Measurements from ENCODE around the gene PRDM15.

PRDM15 gene

DNA sequence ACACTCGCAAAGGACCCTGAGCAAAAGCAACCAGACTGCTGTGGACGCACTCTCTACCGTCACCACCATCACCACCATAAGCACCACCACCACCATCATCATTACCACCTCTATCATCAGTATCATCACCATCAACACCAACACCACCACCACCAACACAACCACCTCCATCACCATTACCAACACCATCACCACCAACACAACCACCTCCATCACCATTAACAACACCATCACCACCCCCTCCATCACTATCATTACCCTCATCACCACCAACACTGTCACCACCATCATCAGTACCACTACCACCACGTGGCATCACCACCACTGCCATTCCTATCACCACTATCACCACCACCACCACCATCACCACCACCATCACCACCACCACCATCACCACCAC is 73.5 kb downstream of the PRDM15 start:
- H3K4me1 ChIP-seq (ENCODE audit: low read length): no peaks in the 10 kb centered on the region
- H2AFZ ChIP-seq (ENCODE audit: low read depth, low read length): no peak overlapping the region
- no peaks in the 10 kb centered on the region for H3K27me3 ChIP-seq (ENCODE audit: low read depth, low read length)
- no peak overlapping the region for H3K27ac ChIP-seq (ENCODE audit: low read length)
- H4K20me1 ChIP-seq (ENCODE audit: insufficient read depth, low read length): no peaks in the 10 kb centered on the region
- no peak for TF ChIP-seq EZH2phosphoT487 (IDR thresholded peaks at IDR 0.05; ENCODE audit: low read depth)
- TF ChIP-seq CTCF (IDR thresholded peaks at IDR 0.05; ENCODE audit: low read depth, low read length): no peak
- peaks cover 3% of the 10 kb centered on the region for H3K36me3 ChIP-seq (replicated peaks; ENCODE audit: low read depth, low read length)
- no peak overlapping the region for H3K4me3 ChIP-seq (ENCODE audit: low read length)
- H3K4me2 ChIP-seq (ENCODE audit: low read length): no peak overlapping the region
- H3K79me2 ChIP-seq (ENCODE audit: low read length): no peaks in the 10 kb centered on the region
- H3K9ac ChIP-seq (ENCODE audit: low read length): no peak overlapping the region
- H3K9me3 ChIP-seq (ENCODE audit: insufficient read depth, low read length): no peaks in the 10 kb centered on the region

DNA sequence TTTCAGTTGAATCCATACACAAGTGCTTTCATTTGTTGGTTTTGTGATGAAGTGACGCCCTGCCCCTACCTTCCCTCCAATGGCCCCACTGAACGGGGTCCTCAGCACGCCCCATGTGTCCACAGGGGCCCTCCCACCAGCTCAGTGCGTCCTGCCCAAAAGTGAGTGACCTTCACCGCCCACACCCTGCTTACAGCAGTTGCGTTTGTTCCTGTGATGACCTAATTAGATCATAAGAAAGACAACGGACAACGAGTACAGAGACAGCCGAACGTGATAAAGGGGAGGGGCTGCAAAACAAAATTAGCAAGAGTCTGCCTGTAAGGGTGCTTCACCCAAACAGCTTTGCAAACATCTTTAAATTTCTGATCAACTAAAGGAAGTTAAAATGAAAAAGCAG is 74.1 kb downstream of the PRDM15 start:
- H3K4me1 ChIP-seq (ENCODE audit: low read length): no peaks in the 10 kb centered on the region
- no peaks in the 10 kb centered on the region for H3K27me3 ChIP-seq (ENCODE audit: low read depth, low read length)
- H3K9ac ChIP-seq (ENCODE audit: low read length): no peak overlapping the region
- TF ChIP-seq EZH2phosphoT487 (IDR thresholded peaks at IDR 0.05; ENCODE audit: low read depth): no peak
- TF ChIP-seq CTCF (IDR thresholded peaks at IDR 0.05; ENCODE audit: low read depth, low read length): no peak
- peaks cover 3% of the 10 kb centered on the region for H3K36me3 ChIP-seq (replicated peaks; ENCODE audit: low read depth, low read length)
- H3K9me3 ChIP-seq (ENCODE audit: insufficient read depth, low read length): no peaks in the 10 kb centered on the region
- no peak overlapping the region for H3K27ac ChIP-seq (ENCODE audit: low read length)
- no peaks in the 10 kb centered on the region for H3K79me2 ChIP-seq (ENCODE audit: low read length)
- H4K20me1 ChIP-seq (ENCODE audit: insufficient read depth, low read length): no peaks in the 10 kb centered on the region
- no peak overlapping the region for H3K4me3 ChIP-seq (ENCODE audit: low read length)
- H2AFZ ChIP-seq (ENCODE audit: low read depth, low read length): no peak overlapping the region
- no peak overlapping the region for H3K4me2 ChIP-seq (ENCODE audit: low read length)

- Histone ChIP-seq H4K20me1 (ENCODE audit: insufficient read depth, low read length) (no peaks in the 10 kb centered on the region), H3K27me3 (ENCODE audit: low read depth, low read length) (no peaks in the 10 kb centered on the region), H3K27ac (ENCODE audit: low read length) (no peak overlapping the region), H2AFZ (ENCODE audit: low read depth, low read length) (no peak overlapping the region), H3K79me2 (ENCODE audit: low read length) (no peaks in the 10 kb centered on the region), H3K36me3 (replicated peaks; ENCODE audit: low read depth, low read length) (peaks cover 3% of the 10 kb centered on the region), H3K4me1 (ENCODE audit: low read length) (no peaks in the 10 kb centered on the region), H3K9ac (ENCODE audit: low read length) (no peak overlapping the region), H3K4me2 (ENCODE audit: low read length) (no peak overlapping the region), H3K4me3 (ENCODE audit: low read length) (no peak overlapping the region), H3K9me3 (ENCODE audit: insufficient read depth, low read length) (no peaks in the 10 kb centered on the region)
- TF ChIP-seq CTCF (IDR thresholded peaks at IDR 0.05; ENCODE audit: low read depth, low read length) (no peak), EZH2phosphoT487 (IDR thresholded peaks at IDR 0.05; ENCODE audit: low read depth) (no peak)
Measured at GRCh38 chr21:41804381-41804780, 74.8 kb downstream of the PRDM15 start.

- H3K36me3 ChIP-seq (replicated peaks; ENCODE audit: low read depth, low read length): no peaks in the 10 kb centered on the region
- H3K4me2 ChIP-seq (ENCODE audit: low read length): no peak overlapping the region
- no peak overlapping the region for H3K4me3 ChIP-seq (ENCODE audit: low read length)
- H3K9me3 ChIP-seq (ENCODE audit: insufficient read depth, low read length): no peaks in the 10 kb centered on the region
- TF ChIP-seq EZH2phosphoT487 (IDR thresholded peaks at IDR 0.05; ENCODE audit: low read depth) (no peak), CTCF (IDR thresholded peaks at IDR 0.05; ENCODE audit: low read depth, low read length) (no peak)
- no peak overlapping the region for H2AFZ ChIP-seq (ENCODE audit: low read depth, low read length)
- H4K20me1 ChIP-seq (ENCODE audit: insufficient read depth, low read length): no peaks in the 10 kb centered on the region
- no peak overlapping the region for H3K9ac ChIP-seq (ENCODE audit: low read length)
- H3K79me2 ChIP-seq (ENCODE audit: low read length): no peaks in the 10 kb centered on the region
- H3K27me3 ChIP-seq (ENCODE audit: low read depth, low read length): no peaks in the 10 kb centered on the region
- no peaks in the 10 kb centered on the region for H3K4me1 ChIP-seq (ENCODE audit: low read length)
- H3K27ac ChIP-seq (ENCODE audit: low read length): no peak overlapping the region
Measured at GRCh38 chr21:41803316-41803715, 75.8 kb downstream of the PRDM15 start.

Data from OCI-LY3 (cell line).